ENCODE measurements around the gene CEMP1.

DNA sequence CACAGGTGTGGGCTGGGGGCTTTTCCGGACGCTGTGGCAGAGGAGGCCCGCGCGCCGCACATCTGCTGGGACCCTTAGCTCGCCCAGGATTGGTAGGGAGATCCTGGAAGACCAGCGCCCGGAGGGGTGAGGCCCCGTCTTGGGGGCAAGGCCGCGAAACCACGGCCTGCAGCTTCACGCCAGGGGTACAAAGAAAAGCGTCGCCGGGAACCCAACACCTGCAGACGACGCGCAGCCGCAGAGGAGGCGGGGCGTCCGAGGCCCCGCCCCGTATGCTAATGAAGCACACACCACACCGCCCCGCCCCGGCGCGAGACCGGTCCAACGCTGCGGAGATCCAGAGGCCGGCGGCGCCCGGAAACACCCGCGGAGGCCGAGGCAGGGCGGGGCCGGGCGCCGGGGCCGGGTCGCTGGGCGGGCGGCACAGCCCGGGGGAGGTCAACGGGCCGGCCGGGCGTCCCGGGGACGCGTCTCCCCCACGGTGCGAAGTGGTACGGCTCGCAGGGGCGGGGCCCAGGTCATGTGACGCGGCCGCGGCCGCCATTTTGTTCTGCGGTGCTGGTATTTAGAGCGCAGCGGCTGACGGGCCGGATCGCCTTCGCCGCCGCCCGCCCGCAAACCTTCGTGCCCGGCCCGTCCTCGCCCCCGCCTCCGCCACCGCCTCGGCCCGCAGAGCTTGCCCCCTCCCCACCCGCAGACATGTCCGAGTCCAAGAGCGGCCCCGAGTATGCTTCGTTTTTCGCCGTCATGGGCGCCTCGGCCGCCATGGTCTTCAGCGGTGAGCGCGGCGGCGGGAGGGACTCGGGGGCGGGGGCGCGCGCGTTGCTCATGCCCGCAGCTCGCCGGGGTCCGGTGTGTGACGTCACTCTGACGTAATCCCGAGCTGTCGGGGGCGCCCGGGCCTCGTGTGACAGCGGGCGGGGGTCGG lies 17.5 kb downstream of the CEMP1 start, which contains the start of gene ATP6V0C:
- TF ChIP-seq, protein P1, sequence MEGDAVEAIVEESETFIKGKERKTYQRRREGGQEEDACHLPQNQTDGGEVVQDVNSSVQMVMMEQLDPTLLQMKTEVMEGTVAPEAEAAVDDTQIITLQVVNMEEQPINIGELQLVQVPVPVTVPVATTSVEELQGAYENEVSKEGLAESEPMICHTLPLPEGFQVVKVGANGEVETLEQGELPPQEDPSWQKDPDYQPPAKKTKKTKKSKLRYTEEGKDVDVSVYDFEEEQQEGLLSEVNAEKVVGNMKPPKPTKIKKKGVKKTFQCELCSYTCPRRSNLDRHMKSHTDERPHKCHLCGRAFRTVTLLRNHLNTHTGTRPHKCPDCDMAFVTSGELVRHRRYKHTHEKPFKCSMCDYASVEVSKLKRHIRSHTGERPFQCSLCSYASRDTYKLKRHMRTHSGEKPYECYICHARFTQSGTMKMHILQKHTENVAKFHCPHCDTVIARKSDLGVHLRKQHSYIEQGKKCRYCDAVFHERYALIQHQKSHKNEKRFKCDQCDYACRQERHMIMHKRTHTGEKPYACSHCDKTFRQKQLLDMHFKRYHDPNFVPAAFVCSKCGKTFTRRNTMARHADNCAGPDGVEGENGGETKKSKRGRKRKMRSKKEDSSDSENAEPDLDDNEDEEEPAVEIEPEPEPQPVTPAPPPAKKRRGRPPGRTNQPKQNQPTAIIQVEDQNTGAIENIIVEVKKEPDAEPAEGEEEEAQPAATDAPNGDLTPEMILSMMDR (IDR thresholded peaks at IDR 0.05): no peak
- TF ChIP-seq POLR2A (IDR thresholded peaks at IDR 0.05) (peak; percentile 88), POLR2AphosphoS5 (IDR thresholded peaks at IDR 0.05) (peak; percentile 70)

Measured in prostate gland (tissue), 2 donors.